Left cardiac atrium (tissue), 4 donors: Measurements from ENCODE around the gene TET1. TPM values are rescaled to one million over a fixed set of nuclear protein-coding genes. Genes with fewer than 3 reads are reported as not detected.
"Not testable (repeated sequence)": the region's sequence is repeated elsewhere in the genome, so short reads cannot be mapped to it uniquely, and the experiment has no call there.

Experiments used
- ATAC-seq, 2 donors: fragments of 200-7000 bp; cut with Tn5 transposase; one replicate each; pipeline ENCODE4 v1.9.1; 2020; ENCODE audit warnings: mild to moderate bottlenecking in 2 of 2, moderate library complexity in 2 of 2
- DNase-seq: peaks from one replicate; pipeline ENCODE4 v3.0.0-alpha.2; 2020
- intact Hi-C, 2 donors: fragments of 100-400 bp; cut with DNase I; formaldehyde crosslinking; loops; one replicate each; pipeline versions ENCODE4 v1.14.1 to v1.15.1; 2022 to 2023
- total RNA-seq, 2 donors: library from RNA; stranded (reverse); fragmentation: NEBNext Ultra II Directional; extraction: Animal tissue kit (Norgen Biotek cat#: 25700); gene quantifications; one replicate each; pipeline ENCODE4 v1.2.1, GENCODE V29; 2021
- donor health status: DM: no; HTN: yes; CAD: no.
- donor health status: DM: no; HTN: yes; CAD: no; lungs with severe emphysema.
- donor health status: DM: yes; HTN: yes; CAD: no.
- donor health status: Dilated cardiomyopathy.

TET1 gene
- total RNA-seq, 2 donors from 2014 or later = 3.4 to 4.0 TPM

- intact Hi-C loops = no loop called here
- no peak for ATAC-seq
- no peak for DNase-seq
These were observed 41.5 kb downstream of the TET1 start for GRCh38 chr10:68601501-68602265.

DNA sequence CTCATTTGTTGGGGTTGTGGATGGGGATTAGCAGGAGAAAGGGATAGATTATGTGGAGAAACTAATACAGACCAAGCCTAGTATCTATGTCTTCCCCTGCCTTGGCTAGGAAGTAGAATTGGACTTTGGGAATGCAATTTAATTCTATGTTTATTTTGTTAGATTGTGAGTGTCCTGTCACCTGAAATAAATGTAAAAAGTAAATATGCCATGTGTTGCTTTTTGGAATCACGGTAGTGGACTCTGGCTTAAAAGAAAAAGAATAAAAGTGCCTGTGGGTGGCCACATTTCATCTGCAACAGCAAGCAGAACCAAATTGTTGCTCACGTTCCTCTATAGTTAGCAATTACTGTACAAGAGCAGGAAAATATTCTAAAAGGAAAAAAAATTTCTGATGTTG is 42.3 kb downstream of the TET1 start:
- ATAC-seq (no peak), DNase-seq (no peak)
- intact Hi-C loops = no loop called here

GRCh38 chr10:68603766-68604165 is 43.6 kb downstream of the TET1 start:
- DNase-seq = no peak
- intact Hi-C loops = no loop called here
- ATAC-seq = no peak

DNA sequence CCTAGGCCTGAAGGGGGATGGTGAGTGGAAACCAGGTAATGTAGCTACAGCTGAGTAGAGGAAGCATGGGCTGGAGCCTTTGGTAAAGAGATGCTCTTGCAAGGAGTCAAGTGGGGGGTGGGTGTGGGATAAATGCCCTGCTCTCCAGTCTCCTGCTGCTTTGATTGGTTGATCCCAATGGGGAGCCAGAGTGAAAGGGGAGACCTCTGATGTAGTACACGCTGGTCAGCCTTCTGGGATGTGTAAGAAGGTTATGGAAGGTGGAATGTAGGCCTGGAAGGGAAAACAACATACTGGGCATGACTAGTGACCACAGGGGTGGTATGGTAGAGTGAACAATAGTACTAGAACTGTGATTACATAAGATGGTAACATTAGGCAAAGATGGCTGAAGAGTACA is 44.3 kb downstream of the TET1 start:
- ATAC-seq = no peak
- intact Hi-C loops = no loop called here

GRCh38 chr10:68606918-68607317 is 46.8 kb downstream of the TET1 start:
- DNase-seq = no peak
- intact Hi-C loops = no loop called here
- ATAC-seq = no peak

More for the DNA sequence above, 44.3 kb downstream of the TET1 start:
- no peak for DNase-seq

DNA sequence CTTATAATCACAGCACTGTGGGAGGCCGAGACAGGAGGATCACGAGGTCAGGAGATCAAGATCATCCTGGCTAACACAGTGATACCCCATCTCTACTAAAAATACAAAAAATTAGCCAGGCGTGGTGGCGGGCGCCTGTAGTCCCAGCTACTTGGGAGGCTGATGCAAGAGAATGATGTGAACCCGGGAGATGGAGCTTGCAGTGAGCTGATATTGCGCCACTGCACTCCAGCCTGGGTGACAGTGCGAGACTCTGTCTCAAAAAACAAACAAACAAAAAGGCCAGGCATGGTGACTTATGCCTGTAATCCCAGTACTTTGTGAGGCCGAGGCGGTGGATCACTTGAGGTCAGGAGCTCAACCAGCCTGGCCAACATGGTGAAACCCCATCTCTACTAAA is 49.9 kb downstream of the TET1 start:
- intact Hi-C loops = not testable (repeated sequence)

GRCh38 chr10:68611227-68611626 is 51.1 kb downstream of the TET1 start:
- intact Hi-C loops = no loop called here
- DNase-seq = no peak
- no peak for ATAC-seq

More for the DNA sequence above, 49.9 kb downstream of the TET1 start:
- not testable (repeated sequence) for DNase-seq, ATAC-seq

DNA sequence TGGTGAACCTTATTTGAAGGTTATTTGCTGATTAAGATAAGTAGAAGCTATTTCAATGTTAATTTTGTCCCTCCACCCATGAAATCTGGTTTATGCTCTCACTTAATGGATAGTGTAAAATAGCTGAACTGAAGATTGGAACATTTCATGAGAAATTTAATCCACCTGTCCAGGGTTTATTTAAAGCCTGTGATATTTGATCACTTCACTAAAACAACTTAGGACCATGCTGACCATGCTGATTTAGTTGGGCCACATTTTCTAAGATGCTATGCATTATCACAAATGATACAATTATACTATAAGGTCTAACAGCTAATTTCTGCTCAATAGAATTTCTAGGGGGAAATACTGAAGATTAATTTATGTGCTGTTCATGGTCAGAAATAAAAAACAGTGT is 53.8 kb downstream of the TET1 start:
- ATAC-seq, DNase-seq, intact Hi-C loops: not testable (repeated sequence)

GRCh38 chr10:68617691-68618090 is 57.6 kb downstream of the TET1 start:
- ATAC-seq, intact Hi-C loops, DNase-seq: not testable (repeated sequence)

- ATAC-seq (no peak), DNase-seq (no peak)
- intact Hi-C loops = no loop called here
These were observed 58.1 kb downstream of the TET1 start for GRCh38 chr10:68618234-68618633.

DNA sequence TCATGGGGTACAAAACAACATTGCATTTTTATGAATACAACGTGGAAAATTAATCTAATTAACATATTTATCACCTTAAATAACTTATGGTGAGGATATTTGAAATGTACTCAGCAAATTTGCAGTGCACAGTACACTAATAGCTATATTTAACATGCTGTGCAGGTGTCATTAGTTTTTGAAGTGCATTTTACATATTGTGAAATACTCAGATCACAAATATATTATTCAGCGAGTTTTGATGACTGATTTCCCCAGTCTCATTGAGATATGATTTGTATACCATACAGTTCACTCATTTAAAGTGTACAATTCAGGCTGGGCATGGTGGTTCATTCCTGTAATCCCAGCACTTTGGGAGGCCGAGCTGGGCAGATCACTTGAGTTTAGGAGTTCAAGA is 59.5 kb downstream of the TET1 start:
- intact Hi-C loops = no loop called here
- no peak for DNase-seq

GRCh38 chr10:68625316-68625921 is 65.3 kb downstream of the TET1 start:
- intact Hi-C loops = no loop called here
- DNase-seq = no peak
- no peak for ATAC-seq

More for the DNA sequence above, 59.5 kb downstream of the TET1 start:
- no peak for ATAC-seq

- intact Hi-C loops = no loop called here
- ATAC-seq = no peak
- DNase-seq = no peak
These were observed 68.5 kb downstream of the TET1 start for GRCh38 chr10:68628576-68629127.

DNA sequence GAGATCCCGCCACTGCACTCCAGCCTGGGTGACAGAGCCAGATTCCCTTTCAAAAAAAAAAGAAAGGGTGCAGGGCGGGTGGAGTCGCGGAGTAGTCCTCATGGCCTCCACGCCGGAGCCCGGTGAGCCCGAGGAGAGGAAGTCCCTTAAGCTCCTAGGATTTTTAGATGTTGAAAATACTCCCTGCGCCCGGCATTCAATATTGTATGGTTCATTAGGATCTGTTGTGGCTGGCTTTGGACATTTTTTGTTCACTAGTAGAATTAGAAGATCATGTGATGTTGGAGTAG is 72.1 kb downstream of the TET1 start:
- ATAC-seq, DNase-seq, intact Hi-C loops: not testable (repeated sequence)

- no peak for DNase-seq
- intact Hi-C loops = no loop called here
- ATAC-seq = no peak
These were observed 73.1 kb downstream of the TET1 start for GRCh38 chr10:68633281-68633680.

- intact Hi-C loops = no loop called here
- DNase-seq (no peak), ATAC-seq (no peak)
These were observed 73.8 kb downstream of the TET1 start for GRCh38 chr10:68633816-68634466.

GRCh38 chr10:68636335-68636734 is 76.2 kb downstream of the TET1 start:
- ATAC-seq (no peak), DNase-seq (no peak)
- intact Hi-C loops = no loop called here

- ATAC-seq, intact Hi-C loops, DNase-seq: not testable (repeated sequence)
These were observed 83.4 kb downstream of the TET1 start for GRCh38 chr10:68643550-68643949.

GRCh38 chr10:68647672-68648341 is 87.7 kb downstream of the TET1 start:
- no peak for DNase-seq
- intact Hi-C loops = no loop called here
- ATAC-seq = peak in 1 of 2 donors; percentile 62
